ENCODE results near the gene CYP4X1.
"Not testable (repeated sequence)": the region's sequence is repeated elsewhere in the genome, so short reads cannot be mapped to it uniquely, and the experiment has no call there.

The CYP4X1 gene

GRCh38 chr1:47091476-47091875, 68.0 kb downstream of the CYP4X1 start:
- not testable (repeated sequence) for H4K20me1 ChIP-seq (ENCODE audit: insufficient read depth, low read length); H2AFZ ChIP-seq (ENCODE audit: low read length); H3K9me3 ChIP-seq (replicated peaks; ENCODE audit: insufficient read depth, low read length); H3K4me3 ChIP-seq (ENCODE audit: low read length); H3K27ac ChIP-seq (ENCODE audit: low read length); H3K4me2 ChIP-seq (ENCODE audit: low read depth, low read length); H3F3A ChIP-seq (ENCODE audit: insufficient read depth, low read length); H3K9ac ChIP-seq (ENCODE audit: low read length); H3K79me2 ChIP-seq (ENCODE audit: low read length); H3K27me3 ChIP-seq (replicated peaks; ENCODE audit: insufficient read depth, low read length); H3K9me2 ChIP-seq (replicated peaks; ENCODE audit: insufficient read depth, low read length); H3K36me3 ChIP-seq (replicated peaks; ENCODE audit: insufficient read depth, low read length); DNase-seq; H3K4me1 ChIP-seq (ENCODE audit: low read length)
- TF ChIP-seq CTCF (IDR thresholded peaks at IDR 0.05; ENCODE audit: low read length): peak; percentile 28; the same call in 1 of the 2 replicates
